Spleen (tissue), 11 donors: Measurements from ENCODE around the gene SLC6A5. TPM values are rescaled to one million over a fixed set of nuclear protein-coding genes. Genes with fewer than 3 reads are reported as not detected.

Source experiments
- DNase-seq: peaks from one replicate; pipeline ENCODE4 v3.0.0-alpha.2; 2020
- H3K27ac ChIP-seq, 8 donors: fragments of 200-600 bp; sonication (generic) in 7 of 8; 1 replicate in 4 of 8; 2 replicates in 4 of 8; pipeline versions ENCODE4 v1.5.0 to v1.8.0; 2016 to 2021; ENCODE audit warnings: inconsistent platforms in 4 of 8, mild to moderate bottlenecking in 4 of 8, moderate library complexity in 1 of 8
- H3K27me3 ChIP-seq, 7 donors: fragments of 200-600 bp; sonication (generic) in 6 of 7; replicated peaks in 1 of 7; 1 replicate in 4 of 7; 2 replicates in 3 of 7; pipeline versions ENCODE4 v1.5.0 to v1.8.0; 2016 to 2021; ENCODE audit warnings: inconsistent platforms in 3 of 7, mild to moderate bottlenecking in 1 of 7
- H3K36me3 ChIP-seq, 6 donors: fragments of 200-600 bp; sonication (generic) in 5 of 6; 1 replicate in 4 of 6; 2 replicates in 2 of 6; pipeline versions ENCODE4 v1.5.0 to v1.8.0; 2016 to 2021; ENCODE audit warnings: inconsistent platforms in 2 of 6
- H3K4me1 ChIP-seq, 6 donors: fragments of 200-600 bp; sonication (generic) in 5 of 6; 1 replicate in 3 of 6; 2 replicates in 3 of 6; pipeline versions ENCODE4 v1.5.0 to v1.8.0; 2016 to 2021; ENCODE audit warnings: inconsistent platforms in 3 of 6
- H3K4me3 ChIP-seq, 8 donors: fragments of 200-600 bp; sonication (generic) in 7 of 8; 1 replicate in 4 of 8; 2 replicates in 4 of 8; pipeline versions ENCODE4 v1.5.0 to v1.8.0; 2016 to 2021; ENCODE audit warnings: inconsistent platforms in 4 of 8, mild to moderate bottlenecking in 4 of 8, moderate library complexity in 2 of 8
- H3K9me3 ChIP-seq, 8 donors: fragments of 200-600 bp; sonication (generic) in 7 of 8; 1 replicate in 4 of 8; 2 replicates in 4 of 8; pipeline versions ENCODE4 v1.5.0 to v1.8.0; 2016 to 2021; ENCODE audit warnings: inconsistent platforms in 4 of 8
- CTCF ChIP-seq, 11 experiments: fragments of 200-600 bp in 7 of 11; fragments of 450-650 bp in 4 of 11; sonication (generic) in 4 of 11; IDR thresholded peaks in 8 of 11; conservative IDR thresholded peaks in 3 of 11; 1 replicate in 7 of 11; 2 replicates in 4 of 11; pipeline versions ENCODE4 v1.4.0 to v1.8.0; 2016 to 2021; ENCODE audit warnings: antibody characterized with exemption in 11 of 11, inconsistent platforms in 4 of 11, mild to moderate bottlenecking in 1 of 11
- POLR2A ChIP-seq, 3 donors: fragments of 450-650 bp; IDR thresholded peaks; one replicate each; pipeline ENCODE4 v1.5.1; 2017; ENCODE audit warnings: antibody characterized with exemption in 3 of 3, mild to moderate bottlenecking in 1 of 3
- POLR2AphosphoS5 ChIP-seq, 3 donors: sonication (generic); formaldehyde crosslinking; IDR thresholded peaks; one replicate each; pipeline ENCODE4 v1.5.1; 2017; ENCODE audit warnings: antibody characterized with exemption in 3 of 3
- whole genome bisulfite sequencing, 5 donors: extraction: QIAGEN DNeasy Blood & Tissue Kit in 3 of 5; methylation state at CpG; one replicate each; pipeline versions ENCODE4 v1.1.5 to v1.1.7; 2013 to 2018; 5-methylcytosine and 5-hydroxymethylcytosine counted together
- intact Hi-C: fragments of 100-400 bp; cut with DNase I; formaldehyde crosslinking; loops from one replicate; pipeline ENCODE4 v1.15.0; 2023; ENCODE audit warnings: low total_unique reads
- polyA plus RNA-seq, 3 donors: library from polyadenylated mRNA; stranded (reverse); fragments of 200-250 nt; gene quantifications; one replicate each; pipeline ENCODE4 v1.2.1, GENCODE V29; 2013
- total RNA-seq, 7 donors: library from RNA; depleted of rRNA in 3 of 7; stranded (reverse); fragments of >200 nt in 3 of 7; fragmentation: NEBNext Ultra II Directional in 4 of 7; extraction: Animal tissue kit (Norgen Biotek cat#: 25700) in 4 of 7; gene quantifications; one replicate each; pipeline versions ENCODE4 v1.1.0 to v1.2.1, GENCODE V29; 2016 to 2021
- donor health status: healthy with polysubstance abuse.
- donor health status: DM: no; HTN: no; CAD: no; lungs with moderate emphysema.
- donor health status: DM: no; HTN: no; CAD: no.
- donor health status: Bipolar disorder and iron deficiency.
- donor health status: healthy.
- donor health status: DM: no; HTN: no; CAD: no.
- donor health status: DM: yes; HTN: yes; CAD: no.

SLC6A5 gene
- total and polyA plus RNA-seq, 10 donors, result not detected

DNA sequence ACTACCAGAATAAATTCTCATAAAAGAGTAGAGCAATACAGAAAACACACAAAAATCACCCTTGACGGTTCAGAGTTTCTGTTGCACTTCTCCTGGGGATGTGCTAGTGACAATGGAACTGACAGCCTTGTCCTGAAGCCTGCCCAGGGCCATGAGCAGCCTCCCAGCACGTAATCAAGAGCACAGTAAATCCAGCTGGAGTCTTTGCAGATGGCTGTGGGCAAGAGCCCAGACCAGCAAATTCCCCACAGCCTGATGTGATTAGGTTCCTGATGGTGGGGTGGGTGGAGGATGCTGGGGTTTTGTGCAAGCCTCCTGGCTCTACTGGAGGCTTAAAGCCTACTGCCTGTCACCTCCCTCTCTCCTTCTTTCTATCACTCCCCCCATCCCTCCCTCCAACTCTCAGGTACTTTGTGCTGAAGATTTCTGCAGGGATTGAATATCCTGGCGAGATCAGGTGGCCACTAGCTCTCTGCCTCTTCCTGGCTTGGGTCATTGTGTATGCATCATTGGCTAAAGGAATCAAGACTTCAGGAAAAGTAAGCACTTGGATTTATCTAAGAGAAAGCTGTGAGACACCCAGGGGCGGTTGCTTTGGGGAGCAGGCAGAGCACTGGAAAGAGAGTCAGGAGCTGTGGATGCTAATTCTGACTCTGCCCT lies 18.1 kb downstream of the SLC6A5 start:
- peaks cover 0 to 59% (median 0%) of the 10 kb centered on the region in 7 donors for H3K27me3 ChIP-seq
- no peak overlapping the region for H3K27ac ChIP-seq
- no peaks in the 10 kb centered on the region for H3K4me1 ChIP-seq
- H3K36me3 ChIP-seq, result no peaks in the 10 kb centered on the region
- DNase-seq, result no peak
- WGBS, 5 donors, result 41 to 57% (median 52%) methylated on average over 4 of the region's 4 CpGs
- H3K9me3 ChIP-seq, result no peaks in the 10 kb centered on the region
- no peak for TF ChIP-seq CTCF (IDR thresholded peaks at IDR 0.05 in 8 of 11, conservative IDR thresholded peaks at IDR 0.05 in 3 of 11)
- no peak for TF ChIP-seq POLR2A (IDR thresholded peaks at IDR 0.05)
- TF ChIP-seq POLR2AphosphoS5 (IDR thresholded peaks at IDR 0.05), result no peak
- intact Hi-C loops, result loop anchor here (10.0 kb wide), 1 partner anchor 223 kb away; no protein-coding TSS in a partner anchor
- no peak overlapping the region for H3K4me3 ChIP-seq

DNA sequence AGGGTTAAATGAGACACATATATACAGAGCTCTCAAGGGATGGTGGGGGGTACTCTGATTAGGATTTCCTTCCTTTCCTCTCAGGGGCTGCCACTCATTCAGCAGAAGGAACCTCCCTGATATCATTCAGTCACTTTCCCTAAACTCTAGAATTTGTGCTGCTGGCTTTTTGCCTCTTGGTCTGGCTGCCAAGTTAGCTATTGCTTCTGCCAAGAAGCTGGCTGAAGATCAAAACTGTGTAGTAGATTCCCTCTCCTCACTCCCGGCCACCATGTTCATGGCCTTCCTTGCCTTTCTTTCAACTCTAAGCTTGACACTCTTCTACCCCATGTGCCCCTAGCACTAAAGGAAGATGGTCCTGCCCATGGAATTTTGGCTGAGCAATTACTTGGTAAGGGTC lies 18.7 kb downstream of the SLC6A5 start:
- Histone ChIP-seq H3K4me3 (no peak overlapping the region), H3K9me3 (no peaks in the 10 kb centered on the region), H3K36me3 (no peaks in the 10 kb centered on the region), H3K4me1 (no peaks in the 10 kb centered on the region), H3K27me3 (peaks cover 0 to 53% (median 0%) of the 10 kb centered on the region in 7 donors), H3K27ac (no peak overlapping the region)
- WGBS, 5 donors, result 56 to 95% (median 77%) methylated on average over 1 of the region's 1 CpG
- TF ChIP-seq CTCF (IDR thresholded peaks at IDR 0.05 in 8 of 11, conservative IDR thresholded peaks at IDR 0.05 in 3 of 11) (no peak), POLR2AphosphoS5 (IDR thresholded peaks at IDR 0.05) (no peak), POLR2A (IDR thresholded peaks at IDR 0.05) (no peak)
- intact Hi-C loops, result loop anchor here (10.0 kb wide), 1 partner anchor 223 kb away; no protein-coding TSS in a partner anchor
- DNase-seq, result no peak

- Histone ChIP-seq H3K36me3 (no peaks in the 10 kb centered on the region), H3K9me3 (no peaks in the 10 kb centered on the region), H3K27me3 (peaks cover 0 to 31% (median 0%) of the 10 kb centered on the region in 7 donors), H3K4me3 (no peak overlapping the region), H3K4me1 (no peaks in the 10 kb centered on the region), H3K27ac (no peak overlapping the region)
- TF ChIP-seq CTCF (IDR thresholded peaks at IDR 0.05 in 8 of 11, conservative IDR thresholded peaks at IDR 0.05 in 3 of 11) (no peak), POLR2AphosphoS5 (IDR thresholded peaks at IDR 0.05) (no peak), POLR2A (IDR thresholded peaks at IDR 0.05) (no peak)
- intact Hi-C loops, result no loop called here
- DNase-seq, result no peak
- WGBS, 5 donors, result 61 to 88% (median 68%) methylated on average over 2 of the region's 2 CpGs
Measured at GRCh38 chr11:20620988-20621387, 21.6 kb downstream of the SLC6A5 start.

GRCh38 chr11:20621679-20622078 lies 22.3 kb downstream of the SLC6A5 start:
- WGBS, 5 donors, result 28 to 51% (median 39%) methylated on average over 5 to 6 of the region's 6 CpGs
- H3K4me1 ChIP-seq, result no peaks in the 10 kb centered on the region
- intact Hi-C loops, result no loop called here

More at GRCh38 chr11:20621679-20622078, 22.3 kb downstream of the SLC6A5 start:
- Histone ChIP-seq H3K36me3 (no peaks in the 10 kb centered on the region), H3K4me3 (no peak overlapping the region), H3K27me3 (peaks cover 0 to 28% (median 0%) of the 10 kb centered on the region in 7 donors), H3K27ac (no peak overlapping the region), H3K9me3 (no peaks in the 10 kb centered on the region)
- no peak for DNase-seq
- no peak for TF ChIP-seq CTCF (IDR thresholded peaks at IDR 0.05 in 8 of 11, conservative IDR thresholded peaks at IDR 0.05 in 3 of 11)
- TF ChIP-seq POLR2A (IDR thresholded peaks at IDR 0.05), result no peak
- TF ChIP-seq POLR2AphosphoS5 (IDR thresholded peaks at IDR 0.05), result no peak
